MV-4-11 (cell line): ENCODE data around the gene ZMYND15.

ENCODE experiments used
- DNase-seq: peaks from one replicate; lab custom pipeline; 2025; lab: John Stamatoyannopoulos, UW

Gene ZMYND15

GRCh38 chr17:4742629-4743028, 3.0 kb downstream of the ZMYND15 start:
- no peak for DNase-seq

- no peak for DNase-seq
Observed at GRCh38 chr17:4743216-4743615, 3.6 kb downstream of the ZMYND15 start.

GRCh38 chr17:4743898-4744297, 4.3 kb downstream of the ZMYND15 start:
- DNase-seq = no peak

- no peak for DNase-seq
Observed at GRCh38 chr17:4744999-4745969, 5.7 kb downstream of the ZMYND15 start.

GRCh38 chr17:4747847-4748246, 8.2 kb downstream of the ZMYND15 start:
- DNase-seq = peak; percentile 81

- DNase-seq = peak; percentile 44
Observed at GRCh38 chr17:4748686-4749085, 9.1 kb downstream of the ZMYND15 start.

- DNase-seq = no peak
Observed at GRCh38 chr17:4750606-4751005, 11.0 kb downstream of the ZMYND15 start.

- peak; percentile 83 for DNase-seq
Observed at GRCh38 chr17:4751932-4752331, 12.3 kb downstream of the ZMYND15 start.

GRCh38 chr17:4753392-4753791, 13.8 kb downstream of the ZMYND15 start:
- DNase-seq = no peak

- DNase-seq = peak; percentile 94
Observed at GRCh38 chr17:4759776-4760236, 20.2 kb downstream of the ZMYND15 start.

GRCh38 chr17:4764595-4764994, 25.0 kb downstream of the ZMYND15 start:
- peak; percentile 91 for DNase-seq

GRCh38 chr17:4766201-4766600, 26.6 kb downstream of the ZMYND15 start:
- DNase-seq = peak; percentile 94

GRCh38 chr17:4766723-4767122, 27.1 kb downstream of the ZMYND15 start:
- peak; percentile 64 for DNase-seq

- peak; percentile 71 for DNase-seq
Observed at GRCh38 chr17:4768298-4768697, 28.7 kb downstream of the ZMYND15 start.

GRCh38 chr17:4769628-4770027, 30.0 kb downstream of the ZMYND15 start:
- peak; percentile 31 for DNase-seq

- no peak for DNase-seq
Observed at GRCh38 chr17:4771519-4772234, 32.0 kb downstream of the ZMYND15 start, which contains the start of gene TM4SF5. TM4SF5 (plus strand) TSS chr17:4771886; CDS start chr17:4771923, 37 bp downstream.

- DNase-seq = no peak
Observed at GRCh38 chr17:4772235-4772613, 32.6 kb downstream of the ZMYND15 start.

- no peak for DNase-seq
Observed at GRCh38 chr17:4777969-4778760, 38.5 kb downstream of the ZMYND15 start.

GRCh38 chr17:4780325-4780955, 40.8 kb downstream of the ZMYND15 start:
- no peak for DNase-seq

GRCh38 chr17:4782652-4783051, 43.0 kb downstream of the ZMYND15 start:
- DNase-seq = no peak

- no peak for DNase-seq
Observed at GRCh38 chr17:4785311-4786105, 45.9 kb downstream of the ZMYND15 start.
